Measurements from ENCODE around the gene MDK.
"Not testable (repeated sequence)": the region's sequence is repeated elsewhere in the genome, so short reads cannot be mapped to it uniquely, and the experiment has no call there.

Gene MDK

GRCh38 chr11:46367244-46367915 lies 14.1 kb upstream of the MDK start:
- peak; percentile 67 to 68 for DNase-seq (ENCODE audit: low read depth in 2 of 2)

GRCh38 chr11:46367916-46368267 lies 13.6 kb upstream of the MDK start:
- DNase-seq (ENCODE audit: low read depth in 2 of 2), result no peak

- DNase-seq (ENCODE audit: low read depth in 2 of 2), result no peak
Measured at GRCh38 chr11:46369458-46370152, 11.9 kb upstream of the MDK start.

GRCh38 chr11:46370253-46370652 lies 11.2 kb upstream of the MDK start:
- no peak for DNase-seq (ENCODE audit: low read depth in 2 of 2)

- DNase-seq (ENCODE audit: low read depth in 2 of 2), result not testable (repeated sequence)
Measured at GRCh38 chr11:46371262-46371661, 10.2 kb upstream of the MDK start.

GRCh38 chr11:46372086-46372485 lies 9.4 kb upstream of the MDK start:
- no peak for DNase-seq (ENCODE audit: low read depth in 2 of 2)

GRCh38 chr11:46372501-46372900 lies 9.0 kb upstream of the MDK start:
- DNase-seq (ENCODE audit: low read depth in 2 of 2), result not testable (repeated sequence)

GRCh38 chr11:46373787-46374740 lies 7.4 kb upstream of the MDK start:
- DNase-seq (ENCODE audit: low read depth in 2 of 2), result no peak

- no peak for DNase-seq (ENCODE audit: low read depth in 2 of 2)
Measured at GRCh38 chr11:46374815-46375214, 6.7 kb upstream of the MDK start.

GRCh38 chr11:46375392-46376101 lies 5.9 kb upstream of the MDK start:
- DNase-seq (ENCODE audit: low read depth in 2 of 2), result no peak

- DNase-seq (ENCODE audit: low read depth in 2 of 2), result no peak
Measured at GRCh38 chr11:46376258-46377050, 5.0 kb upstream of the MDK start.

GRCh38 chr11:46377290-46377689 lies 4.2 kb upstream of the MDK start:
- no peak for DNase-seq (ENCODE audit: low read depth in 2 of 2)

GRCh38 chr11:46377831-46378230 lies 3.6 kb upstream of the MDK start:
- no peak for DNase-seq (ENCODE audit: low read depth in 2 of 2)

- DNase-seq (ENCODE audit: low read depth in 2 of 2), result no peak
Measured at GRCh38 chr11:46378296-46378695, 3.2 kb upstream of the MDK start.

GRCh38 chr11:46378811-46379481 lies 2.5 kb upstream of the MDK start:
- DNase-seq (ENCODE audit: low read depth in 2 of 2), result no peak

- DNase-seq (ENCODE audit: low read depth in 2 of 2), result not testable (repeated sequence)
Measured at GRCh38 chr11:46379482-46380293, 1.8 kb upstream of the MDK start.

GRCh38 chr11:46380340-46381047 lies 975 bp upstream of the MDK start:
- DNase-seq (ENCODE audit: low read depth in 2 of 2), result peak; percentile 58 to 66

GRCh38 chr11:46381819-46382645 lies 563 bp downstream of the MDK start:
- DNase-seq (ENCODE audit: low read depth in 2 of 2), result no peak

Measured in stimulated activated CD8-positive, alpha-beta memory T cell treated with anti-CD3 and anti-CD28 coated beads, Interleukin-2, amount 100 ng/mL, for 48 hours (primary cell).